ENCODE results near the gene RARRES1.

The RARRES1 gene

GRCh38 chr3:158768881-158769543, 36.8 kb upstream of the RARRES1 start:
- Histone ChIP-seq H3K4me2 (ENCODE audit: low read length) (no peak overlapping the region), H3K9me2 (replicated peaks; ENCODE audit: control insufficient read depth, low read length) (no peaks in the 10 kb centered on the region), H3K27me3 (ENCODE audit: control insufficient read depth, low read length) (no peaks in the 10 kb centered on the region), H3K4me1 (ENCODE audit: control insufficient read depth, low read length) (no peaks in the 10 kb centered on the region), H3K4me3 (ENCODE audit: low read length) (no peak overlapping the region), H4K20me1 (ENCODE audit: control insufficient read depth, insufficient read depth, low read depth, low read length) (no peaks in the 10 kb centered on the region), H3K79me2 (ENCODE audit: control insufficient read depth, low read length) (no peaks in the 10 kb centered on the region), H3F3A (ENCODE audit: control insufficient read depth, insufficient read depth) (no peaks in the 10 kb centered on the region), H3K27ac (ENCODE audit: low read depth, low read length) (no peak overlapping the region), H3K36me3 (ENCODE audit: control insufficient read depth, low read length) (no peaks in the 10 kb centered on the region), H3K9me3 (ENCODE audit: control insufficient read depth, insufficient read depth, low read length) (no peaks in the 10 kb centered on the region)
- TF ChIP-seq CTCF (IDR thresholded peaks at IDR 0.05; ENCODE audit: low read depth, low read length, poor library complexity, severe bottlenecking) (no peak), EZH2phosphoT487 (IDR thresholded peaks at IDR 0.05; ENCODE audit: borderline replicate concordance, low read length) (no peak)

- Histone ChIP-seq H3K4me1 (ENCODE audit: control insufficient read depth, low read length) (no peaks in the 10 kb centered on the region), H3F3A (ENCODE audit: control insufficient read depth, insufficient read depth) (no peaks in the 10 kb centered on the region), H3K79me2 (ENCODE audit: control insufficient read depth, low read length) (no peaks in the 10 kb centered on the region), H3K9me2 (replicated peaks; ENCODE audit: control insufficient read depth, low read length) (no peaks in the 10 kb centered on the region), H3K36me3 (ENCODE audit: control insufficient read depth, low read length) (no peaks in the 10 kb centered on the region), H4K20me1 (ENCODE audit: control insufficient read depth, insufficient read depth, low read depth, low read length) (no peaks in the 10 kb centered on the region), H3K4me2 (ENCODE audit: low read length) (no peak overlapping the region), H3K4me3 (ENCODE audit: low read length) (no peak overlapping the region), H3K27me3 (ENCODE audit: control insufficient read depth, low read length) (no peaks in the 10 kb centered on the region), H3K27ac (ENCODE audit: low read depth, low read length) (no peak overlapping the region), H3K9me3 (ENCODE audit: control insufficient read depth, insufficient read depth, low read length) (no peaks in the 10 kb centered on the region)
- TF ChIP-seq CTCF (IDR thresholded peaks at IDR 0.05; ENCODE audit: low read depth, low read length, poor library complexity, severe bottlenecking) (no peak), EZH2phosphoT487 (IDR thresholded peaks at IDR 0.05; ENCODE audit: borderline replicate concordance, low read length) (no peak)
Measured at GRCh38 chr3:158768361-158768787, 36.1 kb upstream of the RARRES1 start.

- Histone ChIP-seq H3K4me1 (ENCODE audit: control insufficient read depth, low read length) (no peaks in the 10 kb centered on the region), H3K36me3 (ENCODE audit: control insufficient read depth, low read length) (no peaks in the 10 kb centered on the region), H3F3A (ENCODE audit: control insufficient read depth, insufficient read depth) (no peaks in the 10 kb centered on the region), H3K4me2 (ENCODE audit: low read length) (no peak overlapping the region), H3K4me3 (ENCODE audit: low read length) (no peak overlapping the region), H4K20me1 (ENCODE audit: control insufficient read depth, insufficient read depth, low read depth, low read length) (no peaks in the 10 kb centered on the region), H3K27ac (ENCODE audit: low read depth, low read length) (no peak overlapping the region), H3K9me3 (ENCODE audit: control insufficient read depth, insufficient read depth, low read length) (no peaks in the 10 kb centered on the region), H3K9me2 (replicated peaks; ENCODE audit: control insufficient read depth, low read length) (no peaks in the 10 kb centered on the region), H3K27me3 (ENCODE audit: control insufficient read depth, low read length) (no peaks in the 10 kb centered on the region), H3K79me2 (ENCODE audit: control insufficient read depth, low read length) (no peaks in the 10 kb centered on the region)
- no peak for TF ChIP-seq EZH2phosphoT487 (IDR thresholded peaks at IDR 0.05; ENCODE audit: borderline replicate concordance, low read length)
- TF ChIP-seq CTCF (IDR thresholded peaks at IDR 0.05; ENCODE audit: low read depth, low read length, poor library complexity, severe bottlenecking), result no peak
Measured at GRCh38 chr3:158766364-158766763, 34.1 kb upstream of the RARRES1 start.

Data from DOHH2 (cell line).